ENCODE measurements around the gene NOL4L.

GRCh38 chr20:32544893-32545840, 40.0 kb downstream of the NOL4L start:
- no peak for TF ChIP-seq CTCF (IDR thresholded peaks at IDR 0.05 in 8 of 11, conservative IDR thresholded peaks at IDR 0.05 in 3 of 11)
- TF ChIP-seq POLR2A (IDR thresholded peaks at IDR 0.05), result no peak
- no peak for TF ChIP-seq POLR2AphosphoS5 (IDR thresholded peaks at IDR 0.05)
